HG03439 (cell line): ENCODE results near the gene GFRAL.
"Not testable (repeated sequence)": the region's sequence is repeated elsewhere in the genome, so short reads cannot be mapped to it uniquely, and the experiment has no call there.

Experiments
- ATAC-seq: cut with Tn5 transposase; IDR thresholded peaks from one replicate; pipeline ENCODE4 v1.9.1; 2021; ENCODE audit warnings: mild to moderate bottlenecking, moderate library complexity; ENCODE audit not compliant: unreplicated experiment

Gene GFRAL

GRCh38 chr6:55327169-55327568 lies at the start of gene GFRAL:
Gene GFRAL (plus strand): TSS chr6:55327469. CDS start chr6:55327555, 86 bp downstream.
- ATAC-seq = no peak

- no peak for ATAC-seq
Observed at GRCh38 chr6:55277646-55278045, 49.6 kb upstream of the GFRAL start.

- ATAC-seq = no peak
Observed at GRCh38 chr6:55281215-55281614, 46.1 kb upstream of the GFRAL start.

- no peak for ATAC-seq
Observed at GRCh38 chr6:55282115-55282514, 45.2 kb upstream of the GFRAL start.

- no peak for ATAC-seq
Observed at GRCh38 chr6:55286824-55287223, 40.4 kb upstream of the GFRAL start.

- no peak for ATAC-seq
Observed at GRCh38 chr6:55290736-55291135, 36.5 kb upstream of the GFRAL start.

GRCh38 chr6:55293116-55293515 lies 34.2 kb upstream of the GFRAL start:
- ATAC-seq = no peak

GRCh38 chr6:55297214-55297613 lies 30.1 kb upstream of the GFRAL start:
- not testable (repeated sequence) for ATAC-seq

- ATAC-seq = no peak
Observed at GRCh38 chr6:55299286-55299985, 27.8 kb upstream of the GFRAL start.

- no peak for ATAC-seq
Observed at GRCh38 chr6:55304747-55305146, 22.5 kb upstream of the GFRAL start.

GRCh38 chr6:55319961-55320695 lies 7.1 kb upstream of the GFRAL start:
- ATAC-seq = no peak

- ATAC-seq = no peak
Observed at GRCh38 chr6:55320696-55321086, 6.6 kb upstream of the GFRAL start.

- no peak for ATAC-seq
Observed at GRCh38 chr6:55377150-55377549, 49.9 kb downstream of the GFRAL start.

GRCh38 chr6:55379471-55379870 lies 52.2 kb downstream of the GFRAL start:
- no peak for ATAC-seq

- ATAC-seq = no peak
Observed at GRCh38 chr6:55379895-55380294, 52.6 kb downstream of the GFRAL start.

- no peak for ATAC-seq
Observed at GRCh38 chr6:55388211-55388610, 60.9 kb downstream of the GFRAL start.

- ATAC-seq = no peak
Observed at GRCh38 chr6:55395871-55396270, 68.6 kb downstream of the GFRAL start.

GRCh38 chr6:55397986-55398385 lies 70.7 kb downstream of the GFRAL start:
- no peak for ATAC-seq

GRCh38 chr6:55399351-55399750 lies 72.1 kb downstream of the GFRAL start:
- no peak for ATAC-seq

- ATAC-seq = no peak
Observed at GRCh38 chr6:55405474-55406235, 78.4 kb downstream of the GFRAL start.

GRCh38 chr6:55410674-55411073 lies 83.4 kb downstream of the GFRAL start:
- ATAC-seq = no peak

- ATAC-seq = no peak
Observed at GRCh38 chr6:55423933-55424332, 96.7 kb downstream of the GFRAL start.
